IPS DF 4.7 (cell line): ENCODE data around the gene GREB1.

ENCODE experiments used
- DNase-seq: peaks from one replicate; pipeline ENCODE4 v3.0.0-alpha.2; 2013; ENCODE audit warnings: low spot score; ENCODE audit errors: extremely low read depth

Gene GREB1

GRCh38 chr2:11512431-11512830, 21.4 kb upstream of the GREB1 start:
- no peak for DNase-seq

DNA sequence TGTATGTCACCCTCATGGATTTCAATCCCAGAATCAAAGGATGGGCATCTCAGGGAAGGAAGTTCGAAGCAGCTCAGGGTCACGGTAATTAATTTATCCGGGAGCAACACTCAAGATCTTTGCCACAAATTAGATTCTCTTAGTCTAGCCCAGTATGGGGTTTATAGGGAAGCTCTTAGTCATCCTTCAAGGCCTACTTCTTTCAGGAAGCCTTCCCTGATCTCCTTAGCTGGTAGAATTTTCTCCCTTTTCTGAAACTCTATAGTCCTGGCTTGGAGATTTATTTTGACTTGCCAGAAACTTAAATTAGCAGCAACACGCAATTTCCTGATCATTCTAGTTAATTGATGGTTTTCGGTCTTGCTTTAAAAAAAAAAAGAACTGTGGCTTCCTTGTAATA, 20.5 kb upstream of the GREB1 start:
- DNase-seq = no peak

DNA sequence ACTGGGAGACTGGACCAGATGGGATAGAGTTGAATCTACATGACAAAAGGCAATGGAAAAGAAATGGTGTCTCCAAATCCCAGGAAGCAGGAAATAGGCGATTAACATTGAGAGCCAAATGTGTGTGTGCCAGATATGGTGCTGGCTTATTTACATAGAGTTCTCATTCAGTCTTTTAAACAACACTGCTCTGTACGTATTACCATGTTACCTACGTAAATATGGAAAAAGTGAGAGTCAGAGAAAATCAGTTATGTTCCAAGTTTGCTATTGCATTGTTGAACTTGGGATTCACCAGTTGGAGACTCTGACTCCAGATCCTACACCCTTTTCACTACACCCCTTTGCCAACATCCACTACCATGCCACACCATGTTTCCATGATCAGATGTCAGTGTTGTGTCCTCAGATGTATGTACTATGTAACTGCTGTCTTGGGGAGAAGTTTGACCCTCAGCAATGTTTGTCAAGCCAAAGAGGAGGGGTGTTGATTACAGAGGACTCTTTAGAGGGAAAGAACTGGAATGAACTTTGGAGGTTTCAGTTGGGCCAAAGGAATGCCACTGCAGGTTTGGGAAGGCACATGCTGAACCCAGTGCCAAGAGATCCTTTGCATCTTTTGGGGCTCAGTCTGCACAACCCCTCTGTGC, 19.6 kb upstream of the GREB1 start:
- DNase-seq = no peak

- DNase-seq = no peak
Measured at GRCh38 chr2:11514904-11515303, 18.9 kb upstream of the GREB1 start.

DNA sequence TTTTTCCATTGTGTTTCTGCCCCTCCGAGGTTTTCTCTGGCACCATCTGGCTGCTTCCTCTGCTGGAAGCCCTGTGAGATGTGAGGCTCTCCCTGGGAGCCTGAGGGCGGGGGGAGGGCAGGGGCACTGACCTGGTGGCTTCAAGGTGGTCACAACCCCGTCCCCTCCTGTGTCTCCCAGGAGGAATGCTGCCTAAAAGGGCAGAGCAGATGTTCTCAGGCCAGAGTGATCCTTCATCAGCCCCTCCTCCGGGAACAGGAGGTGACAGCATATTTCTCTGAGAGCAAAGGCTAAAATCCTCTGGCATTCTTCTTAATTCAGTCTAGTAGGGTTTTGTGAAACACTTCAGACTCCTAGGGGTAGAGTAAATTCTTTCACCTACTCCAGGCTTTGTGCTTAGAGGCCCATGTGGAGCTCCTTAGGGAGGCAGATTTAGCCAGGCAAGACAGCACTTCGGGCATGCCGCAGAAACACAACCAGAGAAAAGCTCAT, 18.3 kb upstream of the GREB1 start:
- no peak for DNase-seq

DNA sequence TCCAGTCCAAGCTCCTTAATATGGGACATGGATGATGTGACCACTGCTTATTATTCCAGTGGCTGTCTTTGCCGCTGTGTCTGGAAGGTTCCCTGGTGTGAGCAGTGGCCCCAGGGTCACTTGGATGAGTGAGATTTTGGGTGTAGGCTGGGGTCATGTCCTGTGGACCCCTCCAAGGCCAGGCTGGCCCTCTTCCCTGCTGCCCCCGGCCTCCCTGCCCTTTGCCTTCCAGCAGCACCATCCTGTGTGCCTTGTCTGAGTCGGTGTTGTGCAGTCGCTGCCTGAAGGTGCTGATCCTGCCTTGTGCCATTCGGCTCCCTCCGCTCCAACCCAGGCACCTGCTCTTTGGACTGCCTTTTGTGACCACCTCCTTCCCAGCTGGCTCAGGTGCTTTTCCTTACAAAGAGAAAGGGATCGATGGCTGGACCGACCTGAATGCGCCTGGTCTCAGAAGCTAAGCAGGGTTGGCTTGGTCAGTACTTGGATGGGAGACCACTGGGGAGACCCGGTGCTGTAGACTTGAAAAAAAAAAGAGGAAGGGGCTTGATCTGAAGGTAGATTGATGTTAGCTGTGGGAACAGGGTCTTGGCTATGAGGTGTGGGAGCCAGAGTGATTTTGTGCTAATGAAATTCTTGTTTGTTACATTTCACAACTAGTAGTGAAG, 16.7 kb upstream of the GREB1 start:
- no peak for DNase-seq

GRCh38 chr2:11517906-11518305, 15.9 kb upstream of the GREB1 start:
- DNase-seq = no peak

DNA sequence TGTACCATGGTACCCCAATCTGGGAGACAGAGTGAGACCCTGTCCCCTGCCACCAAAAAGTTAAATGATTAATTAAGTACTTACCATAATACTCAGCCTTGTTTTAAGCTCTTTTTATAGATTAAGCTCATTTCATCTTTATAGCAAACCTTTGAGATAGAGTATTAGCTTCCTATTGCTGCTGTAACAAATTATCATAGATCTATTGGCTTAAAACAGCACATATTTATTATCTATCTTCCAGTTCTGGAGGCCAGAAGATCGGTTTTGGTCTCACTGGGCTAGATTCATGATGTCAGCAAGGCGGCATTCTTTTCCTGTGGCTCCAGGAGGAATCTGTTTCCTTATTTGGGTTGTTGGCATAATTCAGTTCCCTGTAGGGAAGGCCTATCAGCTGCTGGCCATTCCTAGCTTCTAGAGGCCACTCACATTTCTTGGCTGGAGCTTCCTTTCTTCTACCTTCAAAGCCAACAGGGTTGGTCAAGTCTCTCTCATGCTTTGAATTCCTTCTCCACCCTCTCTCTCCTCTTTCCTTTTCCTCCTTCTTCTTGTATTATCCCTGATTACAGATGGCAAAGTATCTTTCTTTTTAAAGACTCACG, 13.7 kb upstream of the GREB1 start:
- DNase-seq = no peak

- DNase-seq = no peak
Measured at GRCh38 chr2:11521775-11522174, 12.1 kb upstream of the GREB1 start.

DNA sequence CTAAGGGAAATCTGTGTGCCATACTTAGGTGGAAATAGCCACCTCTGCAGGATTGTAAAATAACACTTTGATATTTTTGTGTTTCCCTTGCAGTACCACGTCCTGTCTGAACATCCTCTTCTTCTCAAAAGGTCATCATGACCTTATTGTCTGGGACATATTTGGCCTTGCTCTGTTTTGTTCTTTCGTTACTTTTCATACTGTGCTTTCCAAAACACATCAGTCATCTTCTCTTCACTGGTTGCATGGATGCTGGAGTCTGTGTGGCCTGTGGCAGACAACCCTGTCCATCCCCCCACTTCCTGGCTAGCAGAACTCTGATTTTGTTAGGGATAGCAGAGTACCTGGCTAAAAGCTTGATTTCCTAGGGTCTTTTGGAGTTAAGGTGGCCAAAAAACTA, 9.4 kb upstream of the GREB1 start:
- DNase-seq = no peak

GRCh38 chr2:11525762-11526161, 8.1 kb upstream of the GREB1 start:
- no peak for DNase-seq

GRCh38 chr2:11527001-11527400, 6.8 kb upstream of the GREB1 start:
- no peak for DNase-seq

- DNase-seq = no peak
Measured at GRCh38 chr2:11528228-11528627, 5.6 kb upstream of the GREB1 start.

- no peak for DNase-seq
Measured at GRCh38 chr2:11530864-11531465, 2.9 kb upstream of the GREB1 start.

- no peak for DNase-seq
Measured at GRCh38 chr2:11532416-11533055, 1.3 kb upstream of the GREB1 start.

GRCh38 chr2:11534071-11534745, 363 bp downstream of the GREB1 start:
- DNase-seq = no peak

DNA sequence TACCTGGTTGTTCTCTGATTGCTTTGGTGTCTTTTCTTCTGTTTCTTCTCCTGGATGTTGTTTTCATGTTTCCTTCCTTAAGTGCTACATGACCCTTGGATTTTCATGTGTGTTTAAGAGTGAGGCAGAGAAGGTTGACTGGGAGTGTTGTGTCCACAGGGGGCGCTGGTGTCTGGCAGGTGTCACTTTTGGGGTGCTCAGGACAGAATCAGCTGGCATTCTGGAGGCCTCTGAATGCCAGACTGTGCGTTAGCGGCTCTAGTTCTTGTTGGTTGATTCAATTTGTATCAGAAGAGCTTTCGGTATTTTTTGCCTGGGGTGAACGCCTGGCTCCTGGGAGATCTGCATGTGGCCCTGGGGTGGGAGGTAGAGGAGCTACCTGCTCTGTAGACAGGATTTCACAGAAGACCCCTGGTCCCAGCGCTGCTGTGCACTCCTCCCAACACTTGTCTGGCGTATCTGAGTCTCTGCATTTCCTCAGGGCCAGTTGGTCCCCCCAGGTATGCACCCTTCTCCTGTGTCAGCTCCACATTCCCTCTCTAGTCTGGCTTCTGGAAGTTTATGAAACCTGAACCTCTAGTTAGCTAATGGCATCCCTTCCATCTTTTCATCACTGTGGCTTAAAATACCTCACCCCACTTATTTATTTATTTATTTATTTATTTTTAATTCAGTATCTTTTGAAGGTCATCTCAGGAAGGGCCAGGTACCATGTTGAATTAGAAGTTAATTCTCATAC, 1.1 kb downstream of the GREB1 start:
- no peak for DNase-seq

DNA sequence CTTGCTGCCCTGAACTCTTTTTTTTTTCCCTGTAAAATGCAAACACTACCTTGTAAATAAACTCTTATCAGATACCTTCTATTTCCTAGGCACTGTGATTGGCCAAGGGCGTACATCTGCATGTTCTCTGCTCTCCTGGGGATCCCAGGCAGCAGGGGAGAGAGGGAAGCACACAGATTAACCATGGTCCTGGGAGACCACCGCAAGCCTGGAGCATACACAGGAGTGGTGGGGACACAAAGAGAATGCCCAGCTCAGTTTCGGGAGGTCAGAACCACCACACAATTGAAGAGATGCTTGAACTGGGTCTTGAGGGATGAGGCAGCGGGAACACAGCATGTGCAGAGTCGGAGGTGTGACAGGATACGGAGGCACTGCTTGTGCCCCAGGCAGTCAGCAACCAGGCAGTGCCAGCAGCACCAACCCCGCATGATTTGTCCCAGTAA, 2.1 kb downstream of the GREB1 start:
- DNase-seq = no peak

DNA sequence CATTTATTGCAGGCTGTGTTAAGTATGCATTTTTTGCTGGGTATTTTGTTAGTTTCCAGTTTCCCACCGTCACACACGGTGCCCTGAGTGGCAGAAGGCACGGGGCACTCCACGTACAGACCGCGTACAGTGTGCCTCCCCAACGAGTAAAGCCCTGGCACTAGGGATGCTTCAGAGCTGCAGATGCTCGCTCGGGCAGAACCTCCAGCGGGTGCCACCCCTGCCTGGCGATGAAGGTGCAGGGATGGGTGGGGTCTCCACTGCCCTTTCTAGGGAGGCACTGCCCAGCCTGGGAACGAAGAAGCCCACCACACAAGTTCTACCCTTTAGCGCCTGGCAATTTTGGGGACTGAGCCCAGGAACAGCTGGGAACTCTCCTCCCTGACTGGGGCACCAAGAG, 4.1 kb downstream of the GREB1 start:
- no peak for DNase-seq

- no peak for DNase-seq
Measured at GRCh38 chr2:11539317-11540147, 5.7 kb downstream of the GREB1 start.
